ENCODE data around the gene EGR4.
A peak's percentile ranks its signal among the peaks of the same experiment; 100 is the strongest.

EGR4 gene

DNA sequence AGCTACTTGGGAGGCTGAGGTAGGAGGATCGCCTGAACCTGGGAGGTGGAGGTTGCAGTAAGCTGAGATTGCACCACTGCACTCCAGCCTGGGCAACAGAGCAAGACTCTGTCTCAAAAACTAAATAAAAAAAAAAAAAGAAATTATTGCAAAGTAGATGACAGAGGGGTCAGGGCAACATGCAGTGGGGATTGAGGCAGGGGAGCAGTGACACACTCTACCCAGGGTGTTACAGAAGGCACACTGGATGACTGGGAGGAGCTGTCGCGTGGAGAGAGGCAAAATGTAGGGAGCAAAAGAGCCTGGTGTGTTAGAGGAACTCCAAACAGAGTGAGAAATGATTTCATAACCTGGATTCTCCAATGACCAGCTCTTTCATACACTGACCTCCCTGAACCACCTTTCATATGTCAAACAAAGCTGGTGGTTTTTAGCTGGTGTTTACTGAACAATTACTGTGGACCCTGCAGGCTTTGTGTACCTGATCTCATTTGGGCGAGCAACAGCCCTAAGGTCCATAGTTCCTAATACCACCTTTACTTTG is 31.2 kb downstream of the EGR4 start:
- H3K4me3 ChIP-seq (ENCODE audit: low read depth, low read length): no peak overlapping the region
- DNase-seq (ENCODE audit: low read depth): no peak
- in situ Hi-C loops (cut with HindIII; ENCODE audit: low sequenced_read_pairs): no loop called here
- no peak for TF ChIP-seq CTCF (IDR thresholded peaks at IDR 0.05; ENCODE audit: low read depth, low read length, missing control alignments)

DNA sequence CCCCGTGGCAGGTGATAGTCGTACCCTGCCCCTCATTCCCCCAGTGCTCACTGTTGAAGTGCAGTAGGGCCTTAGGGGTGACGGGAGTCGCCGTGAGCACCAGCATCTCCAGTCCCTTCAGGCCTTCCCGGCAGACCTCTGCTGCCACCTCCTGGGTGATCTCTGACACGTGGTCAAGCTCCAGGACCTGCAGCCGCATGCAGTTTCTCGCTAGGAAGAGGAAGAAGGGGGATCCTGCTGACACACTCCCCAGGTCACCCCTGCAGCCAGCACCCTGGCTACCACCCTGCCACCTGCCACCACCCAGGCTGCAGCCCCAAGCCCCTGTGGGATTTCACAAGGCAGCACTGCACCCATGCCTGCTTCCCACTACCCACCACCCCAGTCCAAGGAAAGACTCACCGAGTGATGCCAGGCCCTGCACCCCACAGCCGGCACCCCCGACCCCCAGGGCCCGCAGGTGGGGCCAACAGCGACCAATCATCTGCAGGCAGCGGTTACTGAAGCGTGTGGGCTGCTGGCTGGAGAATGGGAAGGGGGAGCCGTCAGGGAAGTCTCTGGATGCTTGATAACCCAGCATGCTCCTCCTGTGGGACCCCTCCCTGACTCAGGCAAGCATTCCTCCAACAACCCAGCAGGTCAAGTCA is 32.9 kb downstream of the EGR4 start:
- peak; percentile 60 for TF ChIP-seq CTCF (IDR thresholded peaks at IDR 0.05; ENCODE audit: low read depth, low read length, missing control alignments)
- H3K4me3 ChIP-seq (ENCODE audit: low read depth, low read length): no peak overlapping the region
- in situ Hi-C loops (cut with HindIII; ENCODE audit: low sequenced_read_pairs): no loop called here

GRCh38 chr2:73259704-73260337 is 33.5 kb downstream of the EGR4 start:
- TF ChIP-seq CTCF (IDR thresholded peaks at IDR 0.05; ENCODE audit: low read depth, low read length, missing control alignments): no peak
- H3K4me3 ChIP-seq (ENCODE audit: low read depth, low read length): no peak overlapping the region
- in situ Hi-C loops (cut with HindIII; ENCODE audit: low sequenced_read_pairs): no loop called here
- no peak for DNase-seq (ENCODE audit: low read depth)

More for the DNA sequence above, 32.9 kb downstream of the EGR4 start:
- DNase-seq (ENCODE audit: low read depth): peak; percentile 13

DNA sequence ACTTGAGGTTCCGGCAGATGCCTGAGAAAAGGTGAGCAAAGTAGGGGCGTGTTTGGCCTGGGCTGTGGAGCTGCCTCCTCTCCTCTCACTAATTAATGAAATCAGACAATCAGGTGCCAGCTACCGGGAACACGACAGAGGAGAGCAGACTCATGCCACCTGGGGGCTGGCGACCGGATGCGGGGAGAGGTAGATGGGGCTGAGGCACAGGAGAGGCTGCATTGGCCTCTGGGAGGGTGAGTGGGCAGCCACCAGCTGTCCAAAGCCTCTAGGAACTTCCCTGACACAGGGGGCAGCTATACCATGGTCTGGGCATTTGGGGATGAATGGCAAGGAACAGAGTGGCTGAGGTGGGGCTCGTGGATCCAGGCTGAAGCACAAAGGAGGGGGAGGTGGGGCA is 34.1 kb downstream of the EGR4 start:
- H3K4me3 ChIP-seq (ENCODE audit: low read depth, low read length): no peak overlapping the region
- in situ Hi-C loops (cut with HindIII; ENCODE audit: low sequenced_read_pairs): no loop called here
- no peak for DNase-seq (ENCODE audit: low read depth)
- no peak for TF ChIP-seq CTCF (IDR thresholded peaks at IDR 0.05; ENCODE audit: low read depth, low read length, missing control alignments)

DNA sequence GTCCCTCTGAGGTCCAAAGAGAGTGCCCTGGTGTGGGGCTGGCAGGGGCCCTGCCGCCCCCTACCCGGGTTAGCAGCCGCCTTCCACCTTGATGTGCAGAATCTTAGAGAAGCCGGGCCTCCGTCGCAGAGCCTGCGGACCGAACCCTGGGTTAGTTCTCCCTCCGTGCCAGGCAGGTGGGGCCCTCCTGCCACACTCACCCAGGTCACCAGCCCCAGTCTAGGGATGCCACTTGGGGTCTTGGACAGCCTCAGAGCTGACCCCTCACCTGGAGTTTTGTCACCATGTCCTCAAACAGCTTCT is 34.5 kb downstream of the EGR4 start:
- in situ Hi-C loops (cut with HindIII; ENCODE audit: low sequenced_read_pairs): no loop called here
- no peak for TF ChIP-seq CTCF (IDR thresholded peaks at IDR 0.05; ENCODE audit: low read depth, low read length, missing control alignments)
- no peak for DNase-seq (ENCODE audit: low read depth)
- H3K4me3 ChIP-seq (ENCODE audit: low read depth, low read length): no peak overlapping the region

GRCh38 chr2:73258186-73258912 is 35.0 kb downstream of the EGR4 start:
- H3K4me3 ChIP-seq (ENCODE audit: low read depth, low read length): no peak overlapping the region
- no peak for TF ChIP-seq CTCF (IDR thresholded peaks at IDR 0.05; ENCODE audit: low read depth, low read length, missing control alignments)
- in situ Hi-C loops (cut with HindIII; ENCODE audit: low sequenced_read_pairs): no loop called here
- no peak for DNase-seq (ENCODE audit: low read depth)
